Measurements from ENCODE around the gene NDUFAF3.

DNA sequence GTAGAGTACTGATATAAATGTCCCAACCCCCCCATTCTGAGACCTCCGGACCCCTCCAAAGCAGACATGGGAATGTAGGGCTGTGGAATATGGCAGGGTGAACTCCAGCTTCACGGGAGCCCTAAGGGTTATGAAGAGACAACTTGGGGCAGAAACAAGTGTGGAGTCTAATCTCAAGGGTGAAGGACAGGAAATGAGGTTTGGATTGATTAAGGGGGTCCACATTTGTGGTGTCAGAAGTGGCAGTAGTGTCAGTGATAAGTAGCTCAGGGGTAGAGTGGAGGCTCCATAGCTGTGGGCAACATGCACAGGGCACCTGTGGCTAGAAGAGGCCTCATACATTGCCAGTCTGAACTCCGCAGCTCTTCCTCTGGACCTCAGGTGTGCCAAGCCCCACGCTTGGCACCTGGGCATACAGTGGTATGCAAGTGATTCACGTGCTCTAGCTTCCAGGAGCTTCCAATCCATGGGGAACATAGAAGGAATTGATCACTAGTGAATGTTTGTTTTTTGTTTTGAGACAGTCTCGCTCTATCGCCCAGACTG, 36.0 kb upstream of the NDUFAF3 start:
- TF ChIP-seq, protein P1, sequence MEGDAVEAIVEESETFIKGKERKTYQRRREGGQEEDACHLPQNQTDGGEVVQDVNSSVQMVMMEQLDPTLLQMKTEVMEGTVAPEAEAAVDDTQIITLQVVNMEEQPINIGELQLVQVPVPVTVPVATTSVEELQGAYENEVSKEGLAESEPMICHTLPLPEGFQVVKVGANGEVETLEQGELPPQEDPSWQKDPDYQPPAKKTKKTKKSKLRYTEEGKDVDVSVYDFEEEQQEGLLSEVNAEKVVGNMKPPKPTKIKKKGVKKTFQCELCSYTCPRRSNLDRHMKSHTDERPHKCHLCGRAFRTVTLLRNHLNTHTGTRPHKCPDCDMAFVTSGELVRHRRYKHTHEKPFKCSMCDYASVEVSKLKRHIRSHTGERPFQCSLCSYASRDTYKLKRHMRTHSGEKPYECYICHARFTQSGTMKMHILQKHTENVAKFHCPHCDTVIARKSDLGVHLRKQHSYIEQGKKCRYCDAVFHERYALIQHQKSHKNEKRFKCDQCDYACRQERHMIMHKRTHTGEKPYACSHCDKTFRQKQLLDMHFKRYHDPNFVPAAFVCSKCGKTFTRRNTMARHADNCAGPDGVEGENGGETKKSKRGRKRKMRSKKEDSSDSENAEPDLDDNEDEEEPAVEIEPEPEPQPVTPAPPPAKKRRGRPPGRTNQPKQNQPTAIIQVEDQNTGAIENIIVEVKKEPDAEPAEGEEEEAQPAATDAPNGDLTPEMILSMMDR (conservative IDR thresholded peaks at IDR 0.05; ENCODE audit: low read depth in 2 of 2): no peak
- TF ChIP-seq JUNB (IDR thresholded peaks at IDR 0.05; ENCODE audit: unreplicated experiment) (no peak), POLR2AphosphoS5 (IDR thresholded peaks at IDR 0.05; ENCODE audit: low read depth) (no peak), EZH2 (IDR thresholded peaks at IDR 0.05; ENCODE audit: low read depth, unreplicated experiment) (no peak)
